GM21360 (cell line): Measurements from ENCODE around the gene CHRNA3.
"Not testable (repeated sequence)": the region's sequence is repeated elsewhere in the genome, so short reads cannot be mapped to it uniquely, and the experiment has no call there.

Source experiments
- ATAC-seq: cut with Tn5 transposase; IDR thresholded peaks from one replicate; pipeline ENCODE4 v1.9.1; 2021; ENCODE audit warnings: mild to moderate bottlenecking, moderate library complexity; ENCODE audit not compliant: unreplicated experiment

Gene CHRNA3

GRCh38 chr15:78564743-78565096 is 56.1 kb downstream of the CHRNA3 start:
- ATAC-seq, result no peak

GRCh38 chr15:78563092-78563491 is 57.7 kb downstream of the CHRNA3 start:
- no peak for ATAC-seq

- ATAC-seq, result no peak
Measured at GRCh38 chr15:78561490-78561889, 59.3 kb downstream of the CHRNA3 start.

GRCh38 chr15:78560201-78560600 is 60.6 kb downstream of the CHRNA3 start:
- not testable (repeated sequence) for ATAC-seq

GRCh38 chr15:78552597-78552996 is 68.2 kb downstream of the CHRNA3 start:
- no peak for ATAC-seq

GRCh38 chr15:78551902-78552301 is 68.9 kb downstream of the CHRNA3 start:
- no peak for ATAC-seq

GRCh38 chr15:78550815-78551214 is 70.0 kb downstream of the CHRNA3 start:
- ATAC-seq, result no peak

GRCh38 chr15:78550194-78550593 is 70.6 kb downstream of the CHRNA3 start:
- ATAC-seq, result no peak
